Activated CD4-positive, alpha-beta T cell treated with anti-CD3 and anti-CD28 coated beads for 36 hours (primary cell): ENCODE measurements around the gene PLCH2. TPM values are rescaled to one million over a fixed set of nuclear protein-coding genes. Genes with fewer than 3 reads are reported as not detected.

Experiments
- ATAC-seq: fragments of 200-7000 bp; cut with Tn5 transposase; one replicate; pipeline ENCODE4 v1.10.0; 2021; ENCODE audit warnings: mild to moderate bottlenecking, moderate library complexity
- CTCF ChIA-PET: fragments of 350-600 bp; sonication (Branson Sonifier 250); formaldehyde crosslinking; loops from one replicate; lab custom pipeline; 2021; ENCODE audit warnings: antibody characterized with exemption; lab: Charles Lee
- POLR2A ChIA-PET: fragments of 350-600 bp; sonication (Branson Sonifier 250); formaldehyde crosslinking; loops from one replicate; lab custom pipeline; 2021; ENCODE audit warnings: antibody characterized with exemption, inconsistent platforms; lab: Charles Lee
- DNase-seq: peaks from one replicate; pipeline ENCODE4 v3.0.0-alpha.2; 2020
- H3K27ac Mint-ChIP-seq: one replicate; pipeline ENCODE4 v1.8.0; 2021; ENCODE audit warnings: mixed read lengths
- H3K27me3 Mint-ChIP-seq: one replicate; pipeline ENCODE4 v1.8.0; 2021; ENCODE audit warnings: mixed read lengths
- H3K36me3 Mint-ChIP-seq: one replicate; pipeline ENCODE4 v1.8.0; 2021; ENCODE audit warnings: low read depth, mixed read lengths
- H3K4me1 Mint-ChIP-seq: one replicate; pipeline ENCODE4 v1.8.0; 2021; ENCODE audit warnings: mixed read lengths
- H3K4me3 Mint-ChIP-seq: one replicate; pipeline ENCODE4 v1.8.0; 2021; ENCODE audit warnings: mild to moderate bottlenecking, moderate library complexity, mixed read lengths
- H3K9me3 Mint-ChIP-seq: one replicate; pipeline ENCODE4 v1.8.0; 2021; ENCODE audit warnings: low read depth, mixed read lengths
- intact Hi-C, 2 experiments: fragments of 100-400 bp; cut with DNase I in 1 of 2; cut with micrococcal nuclease in 1 of 2; formaldehyde crosslinking; loops; one replicate each; pipeline versions ENCODE4 v1.14.2 to v1.15.1; 2022 to 2024; cut with DNase I, micrococcal nuclease
- total RNA-seq, 2 experiments: library from RNA; stranded (reverse); gene quantifications; one replicate each; pipeline ENCODE4 v1.2.3, GENCODE V29; 2021

The PLCH2 gene
- total RNA-seq, 2 experiments from 2014 or later, result 5.1 to 6.3 TPM

GRCh38 chr1:2443277-2444137 is 32.6 kb upstream of the PLCH2 start:
- ChIA-PET CTCF (interaction anchor here (0.5 kb wide), 1 partner anchor 17 kb away, joined by 3 read pairs; no protein-coding TSS in a partner anchor), POLR2A (no interaction called here)
- ATAC-seq, result peak; percentile 48
- Mint-ChIP-seq H3K36me3 (no peaks in the 10 kb centered on the region), H3K27ac (no peak overlapping the region), H3K4me3 (no peak overlapping the region), H3K4me1 (no peaks in the 10 kb centered on the region), H3K9me3 (no peaks in the 10 kb centered on the region), H3K27me3 (peaks cover 5% of the 10 kb centered on the region)
- intact Hi-C loops, result no loop called here
- peak; percentile 65 for DNase-seq

GRCh38 chr1:2444138-2444591 is 31.9 kb upstream of the PLCH2 start:
- DNase-seq (no peak), ATAC-seq (no peak)
- no peaks in the 10 kb centered on the region for H3K4me1 Mint-ChIP-seq
- H3K4me3 Mint-ChIP-seq, result no peak overlapping the region
- ChIA-PET POLR2A (no interaction called here), CTCF (interaction anchor here (0.5 kb wide), 1 partner anchor 18 kb away, joined by 3 read pairs; no protein-coding TSS in a partner anchor)
- H3K27ac Mint-ChIP-seq, result no peak overlapping the region
- H3K36me3 Mint-ChIP-seq, result no peaks in the 10 kb centered on the region
- no peaks in the 10 kb centered on the region for H3K9me3 Mint-ChIP-seq
- peaks cover 5% of the 10 kb centered on the region for H3K27me3 Mint-ChIP-seq
- intact Hi-C loops, result no loop called here

- no peak for DNase-seq
- H3K36me3 Mint-ChIP-seq, result no peaks in the 10 kb centered on the region
- no peaks in the 10 kb centered on the region for H3K4me1 Mint-ChIP-seq
- H3K27me3 Mint-ChIP-seq, result peaks cover 4% of the 10 kb centered on the region
- intact Hi-C loops, result no loop called here
- no peaks in the 10 kb centered on the region for H3K9me3 Mint-ChIP-seq
- CTCF ChIA-PET, result no interaction called here
- ATAC-seq, result no peak
- H3K27ac Mint-ChIP-seq, result no peak overlapping the region
- H3K4me3 Mint-ChIP-seq, result no peak overlapping the region
- POLR2A ChIA-PET, result no interaction called here
Measured at GRCh38 chr1:2445162-2445822, 30.8 kb upstream of the PLCH2 start.

- H3K27me3 Mint-ChIP-seq, result peaks cover 4% of the 10 kb centered on the region
- H3K4me3 Mint-ChIP-seq, result no peak overlapping the region
- intact Hi-C loops, result no loop called here
- POLR2A ChIA-PET, result no interaction called here
- CTCF ChIA-PET, result no interaction called here
- no peaks in the 10 kb centered on the region for H3K9me3 Mint-ChIP-seq
- no peak for ATAC-seq
- H3K4me1 Mint-ChIP-seq, result no peaks in the 10 kb centered on the region
- H3K36me3 Mint-ChIP-seq, result no peaks in the 10 kb centered on the region
- no peak overlapping the region for H3K27ac Mint-ChIP-seq
- DNase-seq, result no peak
Measured at GRCh38 chr1:2445823-2446215, 30.3 kb upstream of the PLCH2 start.

- ATAC-seq, result no peak
- Mint-ChIP-seq H3K27me3 (peaks cover 4% of the 10 kb centered on the region), H3K4me3 (no peak overlapping the region), H3K27ac (no peak overlapping the region), H3K4me1 (no peaks in the 10 kb centered on the region), H3K9me3 (no peaks in the 10 kb centered on the region), H3K36me3 (no peaks in the 10 kb centered on the region)
- DNase-seq, result no peak
- POLR2A ChIA-PET, result no interaction called here
- CTCF ChIA-PET, result no interaction called here
- intact Hi-C loops, result no loop called here
Measured at GRCh38 chr1:2446394-2446793, 29.7 kb upstream of the PLCH2 start.

GRCh38 chr1:2446861-2447260 is 29.2 kb upstream of the PLCH2 start:
- Mint-ChIP-seq H3K9me3 (no peaks in the 10 kb centered on the region), H3K4me3 (no peak overlapping the region), H3K27ac (no peak overlapping the region), H3K36me3 (no peaks in the 10 kb centered on the region), H3K27me3 (peaks cover 4% of the 10 kb centered on the region), H3K4me1 (no peaks in the 10 kb centered on the region)
- POLR2A ChIA-PET, result no interaction called here
- CTCF ChIA-PET, result no interaction called here
- DNase-seq (no peak), ATAC-seq (no peak)
- intact Hi-C loops, result no loop called here

- Mint-ChIP-seq H3K4me3 (no peak overlapping the region), H3K36me3 (no peaks in the 10 kb centered on the region), H3K27me3 (peaks cover 4% of the 10 kb centered on the region), H3K4me1 (no peaks in the 10 kb centered on the region), H3K27ac (no peak overlapping the region), H3K9me3 (no peaks in the 10 kb centered on the region)
- intact Hi-C loops, result no loop called here
- no peak for DNase-seq
- no peak for ATAC-seq
- POLR2A ChIA-PET, result no interaction called here
- CTCF ChIA-PET, result no interaction called here
Measured at GRCh38 chr1:2447276-2448097, 28.6 kb upstream of the PLCH2 start.

GRCh38 chr1:2448098-2448445 is 28.0 kb upstream of the PLCH2 start:
- intact Hi-C loops, result no loop called here
- no peaks in the 10 kb centered on the region for H3K4me1 Mint-ChIP-seq
- H3K27me3 Mint-ChIP-seq, result peaks cover 2% of the 10 kb centered on the region
- no peak for DNase-seq
- ChIA-PET POLR2A (no interaction called here), CTCF (no interaction called here)
- no peaks in the 10 kb centered on the region for H3K36me3 Mint-ChIP-seq
- no peak overlapping the region for H3K4me3 Mint-ChIP-seq
- H3K9me3 Mint-ChIP-seq, result no peaks in the 10 kb centered on the region
- ATAC-seq, result no peak
- no peak overlapping the region for H3K27ac Mint-ChIP-seq

- ATAC-seq, result no peak
- no peak overlapping the region for H3K27ac Mint-ChIP-seq
- DNase-seq, result no peak
- H3K36me3 Mint-ChIP-seq, result no peaks in the 10 kb centered on the region
- H3K4me3 Mint-ChIP-seq, result no peak overlapping the region
- no peaks in the 10 kb centered on the region for H3K9me3 Mint-ChIP-seq
- ChIA-PET CTCF (interaction anchor here (0.6 kb wide), 2 partner anchors 19 to 505 kb away, joined by 3 read pairs; no protein-coding TSS in a partner anchor), POLR2A (no interaction called here)
- no peaks in the 10 kb centered on the region for H3K4me1 Mint-ChIP-seq
- peaks cover 2% of the 10 kb centered on the region for H3K27me3 Mint-ChIP-seq
- intact Hi-C loops, result no loop called here
Measured at GRCh38 chr1:2449636-2450454, 26.2 kb upstream of the PLCH2 start.

GRCh38 chr1:2451741-2452140 is 24.3 kb upstream of the PLCH2 start:
- H3K4me3 Mint-ChIP-seq, result no peak overlapping the region
- ATAC-seq, result peak; percentile 57
- POLR2A ChIA-PET, result no interaction called here
- H3K9me3 Mint-ChIP-seq, result no peaks in the 10 kb centered on the region
- CTCF ChIA-PET, result no interaction called here
- no peak overlapping the region for H3K27ac Mint-ChIP-seq
- intact Hi-C loops, result no loop called here
- no peaks in the 10 kb centered on the region for H3K4me1 Mint-ChIP-seq
- DNase-seq, result peak; percentile 18
- no peaks in the 10 kb centered on the region for H3K27me3 Mint-ChIP-seq
- no peaks in the 10 kb centered on the region for H3K36me3 Mint-ChIP-seq
